Activated naive CD4-positive, alpha-beta T cell treated with anti-CD3 and anti-CD28 coated beads, Interleukin-2, amount 50 U/mL, for 72 hours (primary cell): Measurements from ENCODE around the gene OMG. TPM values are rescaled to one million over a fixed set of nuclear protein-coding genes. Genes with fewer than 3 reads are reported as not detected.

ENCODE experiments used
- ATAC-seq, 2 donors: fragments of 150-1000 bp; cut with Tn5 transposase; 2 replicates each; pipeline ENCODE4 v1.10.0; 2021; ENCODE audit warnings: mild to moderate bottlenecking in 2 of 2, moderate library complexity in 2 of 2
- DNase-seq, 2 donors: peaks; one replicate each; pipeline ENCODE4 v3.0.0; 2021 to 2022; ENCODE audit warnings: low spot score in 2 of 2
- H3K27ac Mint-ChIP-seq, 2 donors: one replicate each; pipeline ENCODE4 v1.8.0; 2022; ENCODE audit warnings: mild to moderate bottlenecking in 2 of 2, mixed read lengths in 2 of 2
- H3K36me3 Mint-ChIP-seq, 2 donors: one replicate each; pipeline ENCODE4 v1.8.0; 2022; ENCODE audit warnings: mixed read lengths in 2 of 2
- H3K9me3 Mint-ChIP-seq, 2 donors: one replicate each; pipeline ENCODE4 v1.8.0; 2022; ENCODE audit warnings: mixed read lengths in 2 of 2
- total RNA-seq, 2 donors: library from RNA; stranded (reverse); gene quantifications; one replicate each; pipeline ENCODE4 v1.2.3, GENCODE V29; 2022

The OMG gene
- total RNA-seq, 2 donors from 2014 or later = 0.12 TPM; not detected in 1

- Mint-ChIP-seq H3K27ac (no peak overlapping the region), H3K9me3 (no peaks in the 10 kb centered on the region), H3K36me3 (no peaks in the 10 kb centered on the region)
- ATAC-seq (no peak), DNase-seq (no peak)
Measured at GRCh38 chr17:31250229-31250628, 46.8 kb downstream of the OMG start.

- H3K36me3 Mint-ChIP-seq = no peaks in the 10 kb centered on the region
Measured at GRCh38 chr17:31249835-31250141, 47.3 kb downstream of the OMG start.

GRCh38 chr17:31248986-31249834 is 47.8 kb downstream of the OMG start:
- ATAC-seq = no peak
- Mint-ChIP-seq H3K27ac (no peak overlapping the region), H3K36me3 (no peaks in the 10 kb centered on the region), H3K9me3 (no peaks in the 10 kb centered on the region)
- no peak for DNase-seq

More at GRCh38 chr17:31249835-31250141, 47.3 kb downstream of the OMG start:
- Mint-ChIP-seq H3K27ac (no peak overlapping the region), H3K9me3 (no peaks in the 10 kb centered on the region)
- no peak for DNase-seq
- no peak for ATAC-seq

Other genes with a start within 250 kb of the OMG start
- gene NF1, start 202.3 kb downstream of the OMG start, total RNA-seq = 10 to 100 TPM; 33.6 to 39.1 TPM
- 10 to 100 TPM in 1 of 2 donors, 1 to 10 TPM in 1; 7.4 to 16.1 TPM for gene EVI2B, start 16.8 kb upstream of the OMG start, total RNA-seq
- gene EVI2A, start 24.4 kb upstream of the OMG start, total RNA-seq = 10 to 100 TPM; 16.3 to 22.0 TPM
- 10 to 100 TPM; 22.5 to 39.0 TPM for gene RAB11FIP4, start 94.4 kb upstream of the OMG start, total RNA-seq